Neuron (in vitro differentiated cells): ENCODE measurements around the gene NF1.

Experiments used
- H2AFZ ChIP-seq: one replicate; pipeline ENCODE4 v1.6.1; 2013; ENCODE audit warnings: low read depth, mild to moderate bottlenecking, inconsistent platforms, low read length, moderate library complexity
- H3K27me3 ChIP-seq: one replicate; pipeline ENCODE4 v1.6.1; 2013; ENCODE audit warnings: low read length; ENCODE audit not compliant: insufficient read depth
- H3K36me3 ChIP-seq: one replicate; pipeline ENCODE4 v1.6.1; 2013; ENCODE audit warnings: low read length; ENCODE audit not compliant: insufficient read depth
- H3K4me1 ChIP-seq: one replicate; pipeline ENCODE4 v1.6.1; 2013; ENCODE audit warnings: low read length; ENCODE audit not compliant: insufficient read depth
- H3K4me3 ChIP-seq: 2 replicates; pipeline ENCODE4 v1.5.1; 2013; ENCODE audit warnings: mild to moderate bottlenecking, low read length, moderate library complexity
- H3K9me3 ChIP-seq: one replicate; pipeline ENCODE4 v1.6.1; 2013; ENCODE audit warnings: low read length

Gene NF1

DNA sequence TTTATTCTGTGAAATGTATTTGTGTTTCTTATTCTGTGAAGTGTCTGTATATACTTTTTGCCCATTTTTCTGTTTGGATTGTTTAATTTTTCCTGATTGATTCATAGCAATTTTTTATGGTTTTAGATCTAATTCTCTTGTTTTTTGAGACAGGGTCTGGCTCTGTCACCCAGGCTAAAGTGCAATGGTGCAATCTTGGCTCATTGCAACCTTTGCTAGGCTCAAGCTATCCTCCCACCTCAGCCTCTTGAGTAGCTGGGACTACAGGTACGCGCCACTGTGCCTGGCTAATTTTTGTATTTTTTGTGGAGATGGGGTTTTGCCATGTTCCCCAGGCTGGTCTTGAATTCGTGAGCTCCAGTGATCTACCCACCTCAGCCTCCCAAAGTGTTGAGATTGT, 31.5 kb downstream of the NF1 start:
- H3K36me3 ChIP-seq: no peaks in the 10 kb centered on the region
- no peaks in the 10 kb centered on the region for H3K27me3 ChIP-seq
- H2AFZ ChIP-seq: no peak overlapping the region
- H3K4me1 ChIP-seq: no peaks in the 10 kb centered on the region
- no peaks in the 10 kb centered on the region for H3K9me3 ChIP-seq
- H3K4me3 ChIP-seq: no peak overlapping the region

DNA sequence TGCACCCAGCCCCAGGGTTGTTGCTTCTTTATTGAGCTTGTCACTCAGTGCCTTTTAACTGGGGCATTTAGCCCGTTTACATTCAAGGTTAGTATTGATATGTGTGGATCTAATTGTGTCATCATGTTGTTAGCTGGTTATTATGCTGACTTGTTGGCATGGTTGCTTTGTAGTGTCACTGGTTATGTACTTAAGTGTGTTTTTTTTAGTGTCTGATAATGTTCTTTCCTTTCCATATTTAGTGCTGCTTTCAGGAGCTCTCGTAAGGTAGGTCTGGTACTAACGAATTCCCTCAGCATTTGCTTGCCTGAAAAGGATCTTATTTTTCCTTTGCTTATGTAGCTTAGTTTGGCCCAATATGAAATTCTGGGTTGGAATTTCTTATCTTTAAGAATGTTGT, 33.5 kb downstream of the NF1 start:
- no peaks in the 10 kb centered on the region for H3K9me3 ChIP-seq
- no peaks in the 10 kb centered on the region for H3K4me1 ChIP-seq
- no peak overlapping the region for H3K4me3 ChIP-seq
- H3K27me3 ChIP-seq: no peaks in the 10 kb centered on the region
- no peak overlapping the region for H2AFZ ChIP-seq
- no peaks in the 10 kb centered on the region for H3K36me3 ChIP-seq

DNA sequence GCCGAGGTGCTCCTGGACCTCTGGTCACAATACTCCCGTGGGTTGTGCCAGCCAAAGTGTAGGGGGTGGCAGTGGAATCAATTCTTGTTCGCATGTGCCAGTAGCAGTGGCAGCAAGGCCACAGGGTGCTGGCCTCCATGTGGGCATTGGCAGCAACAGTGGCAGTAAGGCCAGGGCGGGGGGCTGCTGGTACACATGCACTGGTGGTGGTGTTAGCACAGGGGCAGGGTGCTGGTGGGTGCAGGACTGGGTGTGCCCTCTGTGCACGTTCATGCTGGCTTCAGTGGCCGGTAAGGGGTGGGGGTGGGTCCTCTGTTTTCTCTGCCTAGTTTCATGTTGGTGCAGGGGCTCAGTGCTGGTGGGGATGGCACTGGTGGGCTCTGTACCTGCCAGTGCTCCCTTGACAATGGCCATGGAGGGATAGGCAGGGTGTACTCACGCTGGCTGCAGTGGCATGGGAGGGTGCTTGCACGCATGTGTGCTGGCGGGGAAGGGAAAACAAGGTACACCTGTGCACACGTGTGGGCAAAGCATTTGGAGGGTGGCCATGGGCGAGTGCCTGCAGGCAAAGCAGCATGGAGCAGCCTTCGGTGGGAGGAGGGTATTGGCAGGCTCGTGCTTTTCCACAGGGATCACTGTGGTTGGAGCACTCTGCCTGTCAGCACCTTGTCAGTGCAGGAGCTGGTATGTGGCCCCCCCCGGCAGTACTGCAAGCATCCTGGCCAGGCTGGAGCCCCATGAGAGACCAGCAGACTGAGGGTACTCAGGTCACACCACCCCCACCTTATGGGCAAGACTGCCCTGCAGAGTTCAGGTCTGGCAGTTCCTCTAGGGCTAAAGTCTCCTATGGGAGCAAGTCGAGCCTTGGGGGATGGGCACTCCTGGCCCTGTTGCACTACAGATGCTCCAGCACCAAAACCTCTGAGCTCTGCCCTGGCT, 35.8 kb downstream of the NF1 start:
- peaks cover under 1% of the 10 kb centered on the region for H3K36me3 ChIP-seq
- H3K9me3 ChIP-seq: no peaks in the 10 kb centered on the region
- no peak overlapping the region for H3K4me3 ChIP-seq
- H2AFZ ChIP-seq: no peak overlapping the region
- H3K27me3 ChIP-seq: no peaks in the 10 kb centered on the region
- no peaks in the 10 kb centered on the region for H3K4me1 ChIP-seq

DNA sequence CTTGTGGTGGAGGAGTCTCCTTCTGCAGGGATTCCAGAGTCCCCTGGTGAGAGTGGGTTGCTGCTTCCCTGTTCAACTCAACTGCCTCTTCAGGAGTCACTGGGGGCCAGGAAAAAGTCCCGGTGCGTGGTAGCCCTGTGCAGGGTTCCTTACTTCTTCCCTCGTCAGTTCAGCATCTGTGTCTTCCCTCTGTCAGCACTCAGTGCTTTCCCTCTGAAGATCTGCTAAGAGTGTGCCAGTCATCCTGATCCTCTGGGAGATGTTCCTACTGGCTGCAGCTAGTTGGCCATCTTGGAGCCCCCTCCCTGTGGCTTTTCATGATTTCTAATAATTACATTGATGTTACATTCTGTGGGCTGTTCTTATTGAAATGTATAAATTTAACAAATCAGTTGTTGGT, 36.5 kb downstream of the NF1 start:
- H2AFZ ChIP-seq: no peak overlapping the region
- H3K9me3 ChIP-seq: no peaks in the 10 kb centered on the region
- H3K36me3 ChIP-seq: peaks cover 5% of the 10 kb centered on the region
- no peak overlapping the region for H3K4me3 ChIP-seq
- H3K27me3 ChIP-seq: no peaks in the 10 kb centered on the region
- no peaks in the 10 kb centered on the region for H3K4me1 ChIP-seq

DNA sequence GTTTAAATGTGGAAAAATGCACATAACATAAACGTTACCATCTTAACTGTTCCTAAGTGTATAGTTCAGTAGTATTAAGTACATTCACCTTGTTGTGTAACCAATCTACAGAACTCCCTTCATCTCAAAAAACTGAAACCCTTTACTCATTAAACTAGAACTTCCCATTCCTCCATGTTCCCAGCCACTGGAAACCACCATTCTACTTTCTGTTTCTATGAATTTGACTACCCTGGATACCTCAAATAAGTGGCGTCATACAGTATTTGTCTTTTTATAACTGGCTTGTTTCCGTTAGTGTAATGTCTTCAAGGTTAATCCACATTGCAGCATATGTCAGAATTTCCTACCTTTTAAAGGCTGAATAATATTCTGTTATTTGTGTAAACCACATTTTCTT, 38.2 kb downstream of the NF1 start:
- Histone ChIP-seq H2AFZ (no peak overlapping the region), H3K9me3 (peaks cover 6% of the 10 kb centered on the region), H3K27me3 (no peaks in the 10 kb centered on the region), H3K4me1 (no peaks in the 10 kb centered on the region), H3K4me3 (no peak overlapping the region), H3K36me3 (peaks cover 12% of the 10 kb centered on the region)

DNA sequence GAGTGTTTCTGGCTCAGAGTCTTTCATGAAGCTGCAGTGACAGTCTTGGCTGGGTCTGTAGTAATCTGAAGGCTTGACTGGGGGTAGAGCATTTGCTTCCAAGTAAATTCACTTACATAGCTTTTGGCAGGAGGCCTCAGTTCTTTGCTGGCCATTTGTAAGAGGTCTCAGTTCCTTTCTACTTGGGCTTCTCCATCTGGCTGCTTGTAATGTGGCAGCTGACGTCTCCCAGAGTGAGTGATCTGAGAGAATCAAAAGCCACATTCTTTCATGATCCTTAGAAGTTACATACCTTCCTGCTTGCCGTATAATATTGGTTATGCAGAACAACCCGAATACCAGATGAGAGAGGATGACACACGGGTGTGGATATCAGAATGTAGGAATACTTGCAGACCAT, 39.8 kb downstream of the NF1 start:
- Histone ChIP-seq H3K36me3 (peaks cover 12% of the 10 kb centered on the region), H2AFZ (no peak overlapping the region), H3K27me3 (no peaks in the 10 kb centered on the region), H3K4me1 (no peaks in the 10 kb centered on the region), H3K9me3 (peaks cover 6% of the 10 kb centered on the region), H3K4me3 (no peak overlapping the region)

DNA sequence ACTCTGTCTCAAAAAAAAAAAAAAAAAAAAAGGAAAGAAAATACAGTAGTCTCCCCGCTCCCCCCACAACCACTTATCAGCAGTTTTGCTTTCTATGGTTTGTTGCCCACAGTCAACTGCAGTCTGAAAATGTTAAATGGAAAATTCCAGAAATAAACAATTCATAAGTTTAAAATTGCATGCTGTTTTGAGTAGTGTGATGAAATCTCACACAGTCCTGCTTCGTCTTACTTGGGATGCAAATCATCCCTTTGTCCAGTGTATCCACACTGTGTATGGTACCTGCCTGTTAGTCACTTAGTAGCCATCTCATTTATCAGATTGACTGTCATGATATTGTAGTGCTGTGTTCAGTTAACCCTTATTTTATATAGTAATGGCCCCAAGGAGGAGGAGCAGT, 41.5 kb downstream of the NF1 start:
- Histone ChIP-seq H3K9me3 (peaks cover 6% of the 10 kb centered on the region), H2AFZ (no peak overlapping the region), H3K4me1 (no peaks in the 10 kb centered on the region), H3K36me3 (peaks cover 12% of the 10 kb centered on the region), H3K27me3 (no peaks in the 10 kb centered on the region), H3K4me3 (no peak overlapping the region)

DNA sequence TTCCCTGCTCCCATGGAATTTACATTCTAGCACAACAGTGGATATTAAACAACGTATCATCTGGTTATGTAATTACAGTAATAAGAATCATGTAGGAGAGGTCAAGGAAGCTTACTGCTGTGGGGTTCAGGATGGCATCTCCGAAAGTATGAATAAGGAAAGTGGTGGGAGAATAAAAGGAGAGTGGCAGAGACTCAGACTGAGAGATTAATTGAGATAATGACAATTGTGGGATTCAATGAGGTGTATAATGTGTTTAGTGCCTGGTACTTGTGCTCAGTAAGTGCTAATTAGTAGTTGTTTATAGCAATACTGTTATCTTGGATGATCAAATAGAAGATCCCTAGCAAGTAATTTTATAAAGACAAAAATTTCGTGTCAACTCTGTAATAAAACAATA, 45.3 kb downstream of the NF1 start:
- Histone ChIP-seq H3K36me3 (peaks cover 12% of the 10 kb centered on the region), H3K4me3 (no peak overlapping the region), H3K9me3 (peaks cover 6% of the 10 kb centered on the region), H2AFZ (no peak overlapping the region), H3K4me1 (peaks cover 18% of the 10 kb centered on the region), H3K27me3 (no peaks in the 10 kb centered on the region)

DNA sequence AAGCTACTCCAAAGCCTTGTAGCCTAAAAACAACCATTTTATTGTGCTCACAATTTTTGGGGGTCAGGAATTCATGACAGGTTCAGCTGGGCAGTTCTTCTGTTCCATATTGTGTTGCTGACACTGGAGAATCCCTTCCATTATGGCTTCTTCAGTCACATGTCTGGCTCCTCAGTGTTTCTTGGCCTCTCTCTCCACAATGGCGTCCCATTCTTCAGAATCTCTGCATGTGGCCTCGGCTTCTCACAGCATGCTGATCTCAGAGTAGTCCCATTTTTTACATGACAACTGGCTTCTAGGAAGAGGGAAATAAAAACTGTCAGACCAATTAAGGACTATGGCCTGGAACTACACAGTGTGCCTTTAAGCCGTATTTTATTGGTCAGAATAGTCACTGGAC, 49.7 kb downstream of the NF1 start:
- no peaks in the 10 kb centered on the region for H3K27me3 ChIP-seq
- H3K4me3 ChIP-seq: no peak overlapping the region
- H3K36me3 ChIP-seq: peaks cover 5% of the 10 kb centered on the region
- no peak overlapping the region for H2AFZ ChIP-seq
- H3K4me1 ChIP-seq: peaks cover 28% of the 10 kb centered on the region
- peaks cover 2% of the 10 kb centered on the region for H3K9me3 ChIP-seq

DNA sequence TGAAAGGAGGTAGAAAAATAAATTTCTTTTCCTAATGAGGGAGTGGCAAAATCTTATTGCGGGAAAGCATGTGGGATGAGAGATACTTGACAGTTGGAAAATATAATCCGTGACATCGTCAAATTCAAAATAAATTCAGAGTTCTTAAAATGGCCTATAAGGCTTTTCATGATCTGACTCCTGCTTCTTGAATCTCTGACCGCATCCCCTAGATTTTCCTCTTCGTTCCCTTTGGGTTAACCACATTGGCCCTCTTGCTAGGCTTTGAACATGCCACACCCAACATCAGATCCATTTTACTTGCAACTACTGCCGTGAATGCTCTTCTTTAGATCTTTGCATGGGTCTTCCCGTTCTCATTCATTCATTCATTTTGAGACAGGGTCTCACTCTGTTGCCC, 50.1 kb downstream of the NF1 start:
- H3K4me3 ChIP-seq: no peak overlapping the region
- peaks cover 2% of the 10 kb centered on the region for H3K9me3 ChIP-seq
- peaks cover 5% of the 10 kb centered on the region for H3K36me3 ChIP-seq
- H3K4me1 ChIP-seq: peaks cover 28% of the 10 kb centered on the region
- no peak overlapping the region for H2AFZ ChIP-seq
- H3K27me3 ChIP-seq: no peaks in the 10 kb centered on the region

DNA sequence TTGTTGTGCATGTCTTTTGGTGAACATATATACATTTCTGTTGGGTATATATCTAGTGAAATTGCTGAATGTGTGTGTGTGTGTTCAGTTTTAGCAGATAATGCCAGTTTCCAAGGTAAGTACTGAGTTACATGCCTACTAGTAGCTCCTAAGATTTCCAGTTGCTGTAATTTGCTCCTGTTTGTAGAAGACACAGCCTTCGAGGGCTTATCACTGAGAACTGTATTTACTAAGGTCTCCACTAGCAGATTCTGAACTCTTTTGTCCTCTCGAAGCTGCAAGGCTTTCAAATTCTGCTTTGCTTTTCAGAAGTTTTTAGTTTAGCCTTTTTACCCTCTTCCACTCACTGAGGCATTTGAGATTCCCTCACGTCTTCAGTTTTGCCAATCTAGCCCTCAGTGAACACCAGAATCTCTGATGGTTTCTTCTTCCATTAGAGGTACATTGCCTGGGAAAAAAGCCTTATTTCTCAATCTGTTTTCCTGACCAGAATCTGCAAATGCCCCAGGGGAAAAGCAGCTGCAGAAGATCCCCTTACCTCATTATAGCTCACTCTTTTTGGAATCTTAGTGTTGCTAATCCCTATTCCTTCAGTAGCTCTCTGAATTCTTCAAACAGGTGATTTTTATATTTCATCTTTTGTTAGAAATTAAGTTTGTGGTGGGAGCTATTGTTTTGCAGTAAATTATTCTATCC, 52.9 kb downstream of the NF1 start:
- peaks cover 28% of the 10 kb centered on the region for H3K4me1 ChIP-seq
- no peak overlapping the region for H3K4me3 ChIP-seq
- H3K36me3 ChIP-seq: peaks cover 5% of the 10 kb centered on the region
- no peaks in the 10 kb centered on the region for H3K27me3 ChIP-seq
- H2AFZ ChIP-seq: no peak overlapping the region
- peaks cover 2% of the 10 kb centered on the region for H3K9me3 ChIP-seq

DNA sequence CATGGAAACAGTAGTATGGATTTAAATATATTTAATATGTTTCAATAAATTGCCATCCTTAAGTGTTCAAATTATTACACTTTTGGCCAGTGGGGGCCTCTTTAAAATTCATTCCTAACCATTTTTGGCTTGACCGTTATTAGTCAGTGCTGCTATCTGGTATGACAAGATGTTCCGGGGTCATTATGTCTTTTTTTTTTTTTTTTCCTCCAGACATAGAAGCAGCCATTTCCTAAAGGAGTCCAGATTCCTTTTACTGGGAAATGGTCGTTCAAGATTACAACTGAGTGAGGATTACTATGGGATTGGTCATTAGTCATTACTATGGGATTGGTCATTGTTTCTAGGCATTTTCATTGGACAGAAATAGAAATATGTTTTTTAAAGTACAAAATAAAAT, 53.4 kb downstream of the NF1 start:
- peaks cover 5% of the 10 kb centered on the region for H3K36me3 ChIP-seq
- no peaks in the 10 kb centered on the region for H3K27me3 ChIP-seq
- H3K4me1 ChIP-seq: peaks cover 28% of the 10 kb centered on the region
- H2AFZ ChIP-seq: no peak overlapping the region
- H3K4me3 ChIP-seq: no peak overlapping the region
- H3K9me3 ChIP-seq: peaks cover 2% of the 10 kb centered on the region

DNA sequence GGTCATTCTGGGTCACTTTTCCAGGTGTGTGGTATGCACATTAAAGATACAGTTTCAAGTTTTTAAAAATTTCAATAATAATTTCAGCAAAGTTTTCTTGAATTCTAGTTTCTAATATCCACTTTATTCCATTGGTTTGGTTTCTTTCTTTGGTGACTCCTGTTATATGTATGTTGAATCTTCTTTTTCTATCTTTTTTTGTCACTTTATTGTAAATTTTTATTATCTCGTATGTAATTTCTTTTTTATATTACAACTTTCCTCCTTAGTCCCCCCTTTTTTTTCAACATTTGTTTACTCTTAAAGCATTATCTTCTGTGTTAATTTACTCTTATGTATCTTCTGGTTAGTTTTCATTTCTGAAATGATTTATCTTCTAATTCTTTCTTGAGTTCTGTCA, 57.5 kb downstream of the NF1 start:
- Histone ChIP-seq H3K4me1 (peaks cover 7% of the 10 kb centered on the region), H3K9me3 (no peaks in the 10 kb centered on the region)

More for the DNA sequence above, 57.5 kb downstream of the NF1 start:
- no peaks in the 10 kb centered on the region for H3K27me3 ChIP-seq
- H2AFZ ChIP-seq: no peak overlapping the region
- H3K4me3 ChIP-seq: no peak overlapping the region
- peaks cover 13% of the 10 kb centered on the region for H3K36me3 ChIP-seq
